SK-N-SH (cell line): Measurements from ENCODE around the gene DCLRE1B. TPM values are rescaled to one million over a fixed set of nuclear protein-coding genes. Genes with fewer than 3 reads are reported as not detected.

Experiments used
- CTCF ChIA-PET: fragments of 300-600, 350-600 bp; formaldehyde crosslinking; extraction: SDS; loops from one replicate; lab custom pipeline; 2021; lab: Yijun Ruan, JAX
- POLR2A ChIA-PET: fragments of 350-600 bp; sonication (Branson Sonifier 250); formaldehyde crosslinking; extraction: SDS; loops from one replicate; lab custom pipeline; 2020; ENCODE audit warnings: antibody characterized with exemption, inconsistent platforms; lab: Yijun Ruan, JAX
- DNase-seq: peaks from one replicate; pipeline ENCODE4 v3.0.0; 2012
- H2AFZ ChIP-seq: fragments of 200-600 bp; sonication (generic); 2 replicates; pipeline ENCODE4 v1.8.1; 2016; ENCODE audit warnings: antibody characterized with exemption, mild to moderate bottlenecking, low read depth
- H3F3A ChIP-seq: fragments of 200-600 bp; sonication (generic); replicated peaks from 2 replicates; pipeline ENCODE3; 2016; ENCODE audit warnings: antibody characterized with exemption, mild to moderate bottlenecking; ENCODE audit not compliant: insufficient read depth
- H3K27ac ChIP-seq, 2 experiments: fragments of 200-500 bp in 1 of 2; fragments of 200-600 bp in 1 of 2; sonication (Bioruptor generic) in 1 of 2; sonication (generic), shearing (Covaris generic) in 1 of 2; 2 replicates each; pipeline versions ENCODE4 v1.5.1 to v1.6.1; 2014 to 2016; ENCODE audit warnings: low read depth in 2 of 2, inconsistent platforms in 1 of 2, low read length in 1 of 2, mild to moderate bottlenecking in 1 of 2, mixed read lengths in 1 of 2
- H3K27me3 ChIP-seq: fragments of 200-600 bp; sonication (generic), shearing (Covaris generic); 2 replicates; pipeline ENCODE4 v1.6.1; 2016; ENCODE audit warnings: mixed run types; ENCODE audit not compliant: insufficient read depth
- H3K36me3 ChIP-seq, 2 experiments: fragments of 200-500 bp in 1 of 2; fragments of 200-600 bp in 1 of 2; sonication (Bioruptor generic) in 1 of 2; sonication (generic) in 1 of 2; replicated peaks in 1 of 2; 2 replicates each; pipeline versions ENCODE3 to v1.5.1; 2014 to 2016; ENCODE audit warnings: low read length in 1 of 2, mild to moderate bottlenecking in 1 of 2; ENCODE audit not compliant: insufficient read depth in 2 of 2, control insufficient read depth in 1 of 2
- H3K4me1 ChIP-seq, 2 experiments: fragments of 200-500 bp in 1 of 2; fragments of 200-600 bp in 1 of 2; sonication (Bioruptor generic) in 1 of 2; sonication (generic), shearing (Covaris generic) in 1 of 2; 2 replicates each; pipeline versions ENCODE4 v1.5.1 to v1.6.1; 2014 to 2016; ENCODE audit warnings: low read depth in 1 of 2, low read length in 1 of 2, mixed run types in 1 of 2; ENCODE audit not compliant: insufficient read depth in 2 of 2, control insufficient read depth in 1 of 2
- H3K4me2 ChIP-seq: fragments of 200-600 bp; sonication (generic), shearing (Covaris generic); 2 replicates; pipeline ENCODE4 v1.6.1; 2017; ENCODE audit warnings: mixed run types
- H3K4me3 ChIP-seq, 2 experiments: fragments of 200-500 bp in 1 of 2; fragments of 200-600 bp in 1 of 2; sonication (Bioruptor generic) in 1 of 2; sonication (generic), shearing (Covaris generic) in 1 of 2; 2 replicates each; pipeline versions ENCODE4 v1.5.1 to v1.8.1; 2014 to 2016; ENCODE audit warnings: low read depth in 2 of 2, inconsistent platforms in 1 of 2, low read length in 1 of 2, mild to moderate bottlenecking in 1 of 2, mixed read lengths in 1 of 2, moderate library complexity in 1 of 2
- H3K79me2 ChIP-seq: fragments of 200-600 bp; sonication (generic); 2 replicates; pipeline ENCODE4 v1.8.1; 2017; ENCODE audit warnings: mild to moderate bottlenecking; ENCODE audit not compliant: insufficient read depth
- H3K9ac ChIP-seq: fragments of 200-600 bp; sonication (generic); 2 replicates; pipeline ENCODE4 v1.6.1; 2017; ENCODE audit warnings: mixed run types
- H3K9me2 ChIP-seq: fragments of 200-600 bp; sonication (generic); 2 replicates; pipeline ENCODE4 v1.6.1; 2017; ENCODE audit warnings: mixed run types
- H3K9me3 ChIP-seq: fragments of 200-600 bp; sonication (generic); 2 replicates; pipeline ENCODE4 v1.6.1; 2017; ENCODE audit warnings: mixed run types, mild to moderate bottlenecking, moderate library complexity
- H4K20me1 ChIP-seq: fragments of 200-600 bp; sonication (generic); 2 replicates; pipeline ENCODE4 v1.6.1; 2017; ENCODE audit warnings: mild to moderate bottlenecking, mixed run types; ENCODE audit not compliant: insufficient read depth
- ELF1 ChIP-seq: IDR thresholded peaks from 2 replicates; pipeline ENCODE4 v1.4.0; 2012
- EP300 ChIP-seq, 2 experiments: IDR thresholded peaks; 2 replicates each; pipeline versions ENCODE4 v1.4.0 to v1.6.1; 2012; ENCODE audit warnings: borderline replicate concordance in 1 of 2, low read depth in 1 of 2, low read length in 1 of 2
- EZH2phosphoT487 ChIP-seq: fragments of 200-600 bp; sonication (generic); IDR thresholded peaks from 2 replicates; pipeline ENCODE4 v1.6.1; 2017; ENCODE audit warnings: low read depth, mixed run types, mild to moderate bottlenecking, antibody characterized with exemption, moderate library complexity, borderline replicate concordance
- FOXM1 ChIP-seq: IDR thresholded peaks from 2 replicates; pipeline ENCODE4 v1.4.0; 2012; ENCODE audit warnings: low read depth, mild to moderate bottlenecking
- GABPA ChIP-seq: IDR thresholded peaks from 2 replicates; pipeline ENCODE4 v1.4.0; 2012; ENCODE audit warnings: low read depth, mild to moderate bottlenecking
- GATA2 ChIP-seq: sonication (generic); formaldehyde crosslinking; IDR thresholded peaks from 2 replicates; pipeline ENCODE4 v1.5.0; 2020; ENCODE audit warnings: mild to moderate bottlenecking, missing genetic modification reagents
- JUND ChIP-seq: IDR thresholded peaks from 2 replicates; pipeline ENCODE4 v1.4.0; 2012
- MAX ChIP-seq: IDR thresholded peaks from 2 replicates; pipeline ENCODE4 v1.4.0; 2012; ENCODE audit warnings: low read depth
- MXI1 ChIP-seq: IDR thresholded peaks from 2 replicates; pipeline ENCODE4 v1.6.1; 2012; ENCODE audit warnings: mild to moderate bottlenecking, low read depth, low read length, improper control_type of control experiment
- NFIC ChIP-seq: IDR thresholded peaks from 2 replicates; pipeline ENCODE4 v1.4.0; 2012; ENCODE audit warnings: borderline replicate concordance
- POLR2AphosphoS5 ChIP-seq: IDR thresholded peaks from 2 replicates; pipeline ENCODE4 v1.6.1; 2012; ENCODE audit warnings: low read depth, low read length
- RAD21 ChIP-seq: IDR thresholded peaks from 2 replicates; pipeline ENCODE4 v1.6.1; 2012; ENCODE audit warnings: mild to moderate bottlenecking, low read length
- REST ChIP-seq: IDR thresholded peaks from 2 replicates; pipeline ENCODE4 v1.6.1; 2012; ENCODE audit warnings: mild to moderate bottlenecking, low read depth, low read length, moderate library complexity
- RFX5 ChIP-seq: IDR thresholded peaks from 2 replicates; pipeline ENCODE4 v1.6.1; 2012; ENCODE audit warnings: mild to moderate bottlenecking, improper control_type of control experiment, low read length
- RXRA ChIP-seq: IDR thresholded peaks from 2 replicates; pipeline ENCODE4 v1.4.0; 2012; ENCODE audit warnings: low read depth, mild to moderate bottlenecking, borderline replicate concordance
- SIN3A ChIP-seq: IDR thresholded peaks from 2 replicates; pipeline ENCODE4 v1.6.1; 2012; ENCODE audit warnings: low read depth, mild to moderate bottlenecking, low read length, moderate library complexity, borderline replicate concordance
- TAF1 ChIP-seq: IDR thresholded peaks from 2 replicates; pipeline ENCODE4 v1.6.1; 2012; ENCODE audit warnings: low read depth, mild to moderate bottlenecking, low read length, moderate library complexity, borderline replicate concordance
- TEAD4 ChIP-seq: IDR thresholded peaks from 2 replicates; pipeline ENCODE4 v1.4.0; 2012; ENCODE audit warnings: mild to moderate bottlenecking, borderline replicate concordance; ENCODE audit not compliant: insufficient read depth
- USF2 ChIP-seq: fragments of 150-350 bp; IDR thresholded peaks from 2 replicates; pipeline ENCODE4 v1.6.1; 2017; ENCODE audit warnings: antibody characterized with exemption, low read length, low read depth, borderline replicate concordance
- YY1 ChIP-seq: IDR thresholded peaks from 2 replicates; pipeline ENCODE4 v1.4.0; 2012; ENCODE audit warnings: low read depth, mild to moderate bottlenecking
- ZBTB33 ChIP-seq: IDR thresholded peaks from 2 replicates; pipeline ENCODE4 v1.4.0; 2012; ENCODE audit warnings: low read depth, borderline replicate concordance
- WGBS: methylation state at CpG from one replicate; pipeline ENCODE4 v1.1.6; 2017; ENCODE audit warnings: low lambda C conversion rate; 5-methylcytosine and 5-hydroxymethylcytosine counted together
- polyA plus RNA-seq, 3 experiments: library from polyadenylated mRNA; depleted of rRNA; stranded (reverse); fragments of >200 nt; gene quantifications; 2 replicates each; pipeline ENCODE4 v1.2.3, GENCODE V29; 2012
- TF ChIP-seq, protein P1 (sequence below): IDR thresholded peaks from 2 replicates; pipeline ENCODE4 v1.4.0; 2012; ENCODE audit warnings: low read depth, borderline replicate concordance

Gene DCLRE1B
- polyA plus RNA-seq, 1 of the 3 experiments (the other 2 are of a cell fraction): 3.0 TPM

DNA sequence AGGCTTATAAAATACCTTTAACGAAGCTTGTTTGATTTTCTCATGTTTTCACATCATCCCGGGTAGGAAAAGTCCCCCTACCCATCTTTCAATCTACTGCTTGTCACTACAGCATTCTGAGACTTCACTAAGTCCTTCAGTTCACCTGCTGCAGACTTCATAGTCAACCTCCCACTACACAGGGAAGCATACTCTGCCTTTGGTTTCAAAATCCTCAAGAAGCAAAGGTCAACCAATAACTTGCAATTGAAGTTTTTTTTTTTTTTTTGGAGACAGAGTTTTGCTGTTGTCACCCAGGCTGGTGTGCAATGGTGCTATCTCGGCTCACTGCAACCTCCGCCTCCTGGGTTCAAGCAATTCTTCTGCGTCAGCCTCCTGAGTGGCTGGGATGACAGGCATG, 28.9 kb upstream of the DCLRE1B start:
- no peaks in the 10 kb centered on the region for H3K79me2 ChIP-seq
- no peak for DNase-seq
- TF ChIP-seq NFIC (no peak), EP300 (IDR thresholded peaks at IDR 0.05; ENCODE audit: borderline replicate concordance in 1 of 2, low read depth in 1 of 2, low read length in 1 of 2) (no peak), ELF1 (no peak), POLR2AphosphoS5 (no peak), MXI1 (no peak), EZH2phosphoT487 (no peak)

GRCh38 chr1:113879739-113880038, 25.4 kb upstream of the DCLRE1B start:
- no peaks in the 10 kb centered on the region for H3K36me3 ChIP-seq
- H3K4me2 ChIP-seq: no peak overlapping the region
- ChIA-PET CTCF (interaction anchor here (1.2 to 1.7 kb wide), 2 partner anchors 19 to 467 kb away, joined by 3 to 4 read pairs; no protein-coding TSS in a partner anchor), POLR2A (no interaction called here)
- no peaks in the 10 kb centered on the region for H3K9me2 ChIP-seq
- H3K4me3 ChIP-seq: no peak overlapping the region
- H3K27ac ChIP-seq: no peak overlapping the region
- 91% methylated on average over 4 of the region's 4 CpGs for WGBS
- H2AFZ ChIP-seq: no peak overlapping the region
- H3F3A ChIP-seq: no peaks in the 10 kb centered on the region
- no peaks in the 10 kb centered on the region for H3K27me3 ChIP-seq
- no peaks in the 10 kb centered on the region for H3K9me3 ChIP-seq
- H4K20me1 ChIP-seq: no peaks in the 10 kb centered on the region
- DNase-seq: no peak
- no peaks in the 10 kb centered on the region for H3K4me1 ChIP-seq
- H3K9ac ChIP-seq: no peak overlapping the region
- no peaks in the 10 kb centered on the region for H3K79me2 ChIP-seq
- TF ChIP-seq RFX5: no peak
- TF ChIP-seq, protein P1, sequence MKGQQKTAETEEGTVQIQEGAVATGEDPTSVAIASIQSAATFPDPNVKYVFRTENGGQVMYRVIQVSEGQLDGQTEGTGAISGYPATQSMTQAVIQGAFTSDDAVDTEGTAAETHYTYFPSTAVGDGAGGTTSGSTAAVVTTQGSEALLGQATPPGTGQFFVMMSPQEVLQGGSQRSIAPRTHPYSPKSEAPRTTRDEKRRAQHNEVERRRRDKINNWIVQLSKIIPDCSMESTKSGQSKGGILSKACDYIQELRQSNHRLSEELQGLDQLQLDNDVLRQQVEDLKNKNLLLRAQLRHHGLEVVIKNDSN: no peak
- TF ChIP-seq REST: no peak
- TF ChIP-seq ELF1: no peak
- TF ChIP-seq NFIC: no peak
- TF ChIP-seq SIN3A: no peak
- TF ChIP-seq RXRA: no peak
- TF ChIP-seq MAX: no peak
- TF ChIP-seq EP300 (IDR thresholded peaks at IDR 0.05; ENCODE audit: borderline replicate concordance in 1 of 2, low read depth in 1 of 2, low read length in 1 of 2): no peak
- TF ChIP-seq FOXM1: no peak
- no peak for TF ChIP-seq TAF1
- no peak for TF ChIP-seq YY1
- TF ChIP-seq JUND: no peak
- no peak for TF ChIP-seq RAD21
- TF ChIP-seq GABPA: no peak
- no peak for TF ChIP-seq GATA2
- TF ChIP-seq ZBTB33: no peak
- TF ChIP-seq TEAD4: no peak
- TF ChIP-seq USF2: no peak

More for the DNA sequence above, 28.9 kb upstream of the DCLRE1B start:
- Histone ChIP-seq H3K27me3 (no peaks in the 10 kb centered on the region), H3K9ac (no peak overlapping the region), H3F3A (no peaks in the 10 kb centered on the region), H2AFZ (no peak overlapping the region), H4K20me1 (no peaks in the 10 kb centered on the region), H3K27ac (no peak overlapping the region), H3K9me3 (no peaks in the 10 kb centered on the region), H3K36me3 (no peaks in the 10 kb centered on the region), H3K9me2 (no peaks in the 10 kb centered on the region), H3K4me2 (no peak overlapping the region), H3K4me1 (0 out of 4 replicates have a peak, but pooled peaks cover 0 to 4% of the 10 kb centered on the region in 2 experiments), H3K4me3 (no peak overlapping the region)
- ChIA-PET CTCF (interaction anchor here (1.3 kb wide), 1 partner anchor 10 kb away, joined by 5 read pairs; no protein-coding TSS in a partner anchor), POLR2A (no interaction called here)
- 80% methylated on average over 5 of the region's 5 CpGs for WGBS
